ENCODE results near the gene GNA15. TPM values are rescaled to one million over a fixed set of nuclear protein-coding genes. Genes with fewer than 3 reads are reported as not detected.
A peak's percentile ranks its signal among the peaks of the same experiment; 100 is the strongest.

Gene GNA15
- total RNA-seq, 3 donors from 2014 or later = 1.9 to 6.2 (median 4.3) TPM

DNA sequence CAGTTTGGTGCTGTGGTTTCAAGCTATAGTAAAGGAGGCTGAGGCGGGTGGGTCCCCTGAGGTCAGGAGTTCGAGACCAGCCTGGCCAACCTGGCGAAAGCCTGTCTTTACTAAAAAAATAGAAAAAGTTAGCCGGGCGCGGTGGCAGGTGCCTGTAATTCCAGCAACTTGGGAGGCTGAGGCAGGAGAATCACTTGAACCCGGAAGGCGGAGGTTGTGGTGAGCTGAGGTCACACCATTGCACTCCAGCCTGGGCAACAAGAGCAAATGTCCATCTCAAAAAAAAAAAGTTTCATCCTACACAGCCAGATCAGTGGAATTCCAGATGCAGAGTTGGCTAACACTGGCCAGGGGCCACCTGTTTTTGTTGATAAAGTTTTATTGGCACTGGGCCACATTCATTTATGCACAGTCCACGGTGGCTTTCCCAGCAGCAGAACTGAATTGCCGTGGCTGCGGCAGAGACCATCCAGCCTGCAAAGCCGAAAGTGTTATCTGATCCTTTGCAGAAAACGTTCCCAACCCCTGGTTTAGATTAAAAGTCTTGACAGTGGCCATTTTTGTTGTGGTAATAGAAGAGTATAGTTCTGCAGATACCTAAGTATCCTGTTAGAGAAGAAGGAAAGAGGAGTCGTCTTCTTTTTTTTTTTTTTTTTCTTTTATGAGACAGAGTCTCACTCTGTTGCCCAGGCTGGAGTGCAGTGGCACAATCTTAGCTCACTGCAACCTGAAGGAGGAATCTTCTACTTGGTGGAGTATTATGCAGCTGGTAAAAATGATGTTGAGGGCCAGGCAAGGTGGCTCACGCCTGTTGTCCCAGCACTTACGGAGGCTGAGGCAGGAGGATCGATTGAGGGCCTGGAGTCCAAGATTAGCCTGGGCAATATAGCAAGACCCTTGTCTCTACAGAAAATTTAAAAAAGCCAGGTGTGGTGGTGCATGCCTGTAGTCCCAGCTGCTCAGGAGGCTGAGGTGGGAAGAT lies 58.6 kb downstream of the GNA15 start:
- Histone ChIP-seq H3K36me3 (ENCODE audit: low read depth) (no peaks in the 10 kb centered on the region), H3K4me1 (ENCODE audit: low read depth) (peaks cover 9% of the 10 kb centered on the region), H3K9me3 (no peaks in the 10 kb centered on the region), H3K4me3 (no peak overlapping the region)
- DNase-seq (no peak), ATAC-seq (no peak)
- TF ChIP-seq, protein P1, sequence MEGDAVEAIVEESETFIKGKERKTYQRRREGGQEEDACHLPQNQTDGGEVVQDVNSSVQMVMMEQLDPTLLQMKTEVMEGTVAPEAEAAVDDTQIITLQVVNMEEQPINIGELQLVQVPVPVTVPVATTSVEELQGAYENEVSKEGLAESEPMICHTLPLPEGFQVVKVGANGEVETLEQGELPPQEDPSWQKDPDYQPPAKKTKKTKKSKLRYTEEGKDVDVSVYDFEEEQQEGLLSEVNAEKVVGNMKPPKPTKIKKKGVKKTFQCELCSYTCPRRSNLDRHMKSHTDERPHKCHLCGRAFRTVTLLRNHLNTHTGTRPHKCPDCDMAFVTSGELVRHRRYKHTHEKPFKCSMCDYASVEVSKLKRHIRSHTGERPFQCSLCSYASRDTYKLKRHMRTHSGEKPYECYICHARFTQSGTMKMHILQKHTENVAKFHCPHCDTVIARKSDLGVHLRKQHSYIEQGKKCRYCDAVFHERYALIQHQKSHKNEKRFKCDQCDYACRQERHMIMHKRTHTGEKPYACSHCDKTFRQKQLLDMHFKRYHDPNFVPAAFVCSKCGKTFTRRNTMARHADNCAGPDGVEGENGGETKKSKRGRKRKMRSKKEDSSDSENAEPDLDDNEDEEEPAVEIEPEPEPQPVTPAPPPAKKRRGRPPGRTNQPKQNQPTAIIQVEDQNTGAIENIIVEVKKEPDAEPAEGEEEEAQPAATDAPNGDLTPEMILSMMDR (IDR thresholded peaks at IDR 0.05) = no peak
- intact Hi-C loops (cut with DNase I, micrococcal nuclease) = no loop called here

DNA sequence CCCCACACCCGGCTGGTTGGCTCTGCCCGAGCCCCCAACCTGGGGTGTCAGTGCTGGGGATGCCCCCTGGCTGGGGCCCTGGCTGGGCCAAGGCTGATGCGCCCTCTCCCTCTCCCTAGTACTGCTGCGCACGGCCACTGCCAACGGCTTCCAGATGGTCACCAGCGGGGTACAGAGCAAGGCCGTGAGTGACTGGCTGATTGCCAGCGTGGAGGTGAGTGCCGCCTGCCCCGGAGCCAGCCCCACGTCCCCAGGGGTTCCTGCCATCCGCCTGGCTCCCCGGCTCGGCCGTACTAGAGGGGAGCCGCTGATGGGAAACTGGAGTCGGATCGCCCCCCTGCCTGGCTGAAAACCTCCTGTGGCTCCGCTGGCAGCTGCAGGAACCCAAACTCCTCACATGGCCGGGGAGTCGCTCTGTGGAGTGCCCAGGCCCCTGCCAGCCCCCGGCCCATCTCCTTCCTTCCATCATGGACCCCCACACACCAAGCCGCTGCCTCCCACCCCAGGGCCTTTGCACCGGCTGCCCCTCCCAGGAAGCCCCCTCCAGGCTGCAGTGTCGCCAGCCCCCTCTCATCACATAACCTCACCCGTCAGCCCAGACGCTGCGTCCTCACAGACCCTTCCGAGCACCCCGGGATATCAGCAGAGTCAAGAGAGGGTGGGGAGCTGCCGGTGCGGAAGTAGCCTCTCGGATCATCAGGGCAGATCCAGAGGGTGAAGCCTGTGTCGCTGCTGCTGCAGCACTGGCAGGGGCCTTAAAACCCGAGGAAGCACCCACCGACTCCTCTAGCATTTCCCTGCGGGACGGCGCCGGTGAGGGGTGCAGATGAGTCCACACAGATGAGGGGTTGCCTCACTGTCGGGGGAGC lies 60.5 kb downstream of the GNA15 start:
- Histone ChIP-seq H3K36me3 (ENCODE audit: low read depth) (no peaks in the 10 kb centered on the region), H3K4me3 (no peak overlapping the region), H3K4me1 (ENCODE audit: low read depth) (no peaks in the 10 kb centered on the region), H3K9me3 (no peaks in the 10 kb centered on the region)
- TF ChIP-seq, protein P1 (IDR thresholded peaks at IDR 0.05) = no peak
- DNase-seq (no peak), ATAC-seq (no peak)
- intact Hi-C loops (cut with DNase I, micrococcal nuclease) = no loop called here

DNA sequence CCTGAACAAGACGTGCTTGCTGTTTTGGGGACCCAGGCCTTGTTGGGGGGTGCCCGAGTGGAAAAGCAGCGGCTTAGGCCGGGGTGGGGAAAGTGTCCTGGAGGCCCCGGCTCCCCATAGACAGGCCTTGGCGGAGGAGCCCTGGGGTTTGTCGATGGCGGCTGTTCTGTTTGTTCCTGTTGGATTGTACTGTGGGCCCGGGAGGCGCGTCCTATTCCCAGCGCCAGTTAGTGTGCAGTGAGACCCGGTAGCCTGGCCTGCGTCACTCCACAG lies 61.0 kb downstream of the GNA15 start:
- TF ChIP-seq, protein P1 (IDR thresholded peaks at IDR 0.05) = no peak
- no peak for DNase-seq
- no peaks in the 10 kb centered on the region for H3K9me3 ChIP-seq
- intact Hi-C loops (cut with DNase I, micrococcal nuclease) = no loop called here
- H3K4me3 ChIP-seq = no peak overlapping the region
- no peaks in the 10 kb centered on the region for H3K36me3 ChIP-seq (ENCODE audit: low read depth)
- no peak for ATAC-seq
- no peaks in the 10 kb centered on the region for H3K4me1 ChIP-seq (ENCODE audit: low read depth)

DNA sequence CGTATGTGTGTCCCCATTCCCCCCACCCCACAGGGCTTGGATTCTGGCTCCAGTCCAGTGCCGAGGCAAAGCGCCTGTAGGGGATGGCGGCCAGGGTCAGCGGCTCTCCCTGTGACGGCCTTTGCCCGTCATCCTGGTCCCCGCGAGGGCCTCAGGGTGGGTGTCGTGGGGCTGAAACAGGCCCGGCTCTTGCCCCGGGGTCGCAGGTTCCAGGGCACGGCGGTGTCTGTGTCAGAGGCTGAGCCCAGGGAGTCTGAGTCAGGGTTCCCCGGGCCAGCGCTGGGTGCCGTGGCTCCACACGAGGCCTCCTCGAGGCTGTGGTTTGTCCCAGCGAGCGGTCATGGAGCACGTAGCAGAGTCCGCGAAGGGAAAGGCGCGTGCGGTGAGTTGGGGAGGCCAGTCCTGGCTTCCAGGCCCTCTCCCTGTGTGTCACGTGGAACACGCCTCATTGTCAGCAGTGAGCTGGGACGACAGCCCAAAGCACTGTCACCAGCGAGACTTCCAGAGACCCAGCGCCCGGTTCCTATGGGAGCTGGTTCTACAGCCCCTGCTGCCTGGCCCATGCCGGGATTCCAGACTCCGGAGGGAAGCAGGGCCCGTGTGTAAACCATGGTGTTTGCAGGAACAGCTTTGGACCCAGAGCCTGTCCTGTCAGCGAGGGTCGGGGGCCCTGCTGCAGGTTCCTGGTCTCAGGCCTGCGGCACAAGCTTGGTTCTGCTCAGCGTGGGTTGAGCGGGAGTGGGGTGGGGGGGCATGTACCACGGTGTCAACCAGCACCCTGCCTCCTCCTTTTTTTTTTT lies 63.3 kb downstream of the GNA15 start:
- intact Hi-C loops (cut with DNase I, micrococcal nuclease) = no loop called here
- H3K4me1 ChIP-seq (ENCODE audit: low read depth) = no peaks in the 10 kb centered on the region
- no peaks in the 10 kb centered on the region for H3K9me3 ChIP-seq
- ATAC-seq (peak; percentile 5), DNase-seq (no peak)
- no peaks in the 10 kb centered on the region for H3K36me3 ChIP-seq (ENCODE audit: low read depth)
- H3K4me3 ChIP-seq = no peak overlapping the region
- TF ChIP-seq, protein P1 (IDR thresholded peaks at IDR 0.05) = no peak

DNA sequence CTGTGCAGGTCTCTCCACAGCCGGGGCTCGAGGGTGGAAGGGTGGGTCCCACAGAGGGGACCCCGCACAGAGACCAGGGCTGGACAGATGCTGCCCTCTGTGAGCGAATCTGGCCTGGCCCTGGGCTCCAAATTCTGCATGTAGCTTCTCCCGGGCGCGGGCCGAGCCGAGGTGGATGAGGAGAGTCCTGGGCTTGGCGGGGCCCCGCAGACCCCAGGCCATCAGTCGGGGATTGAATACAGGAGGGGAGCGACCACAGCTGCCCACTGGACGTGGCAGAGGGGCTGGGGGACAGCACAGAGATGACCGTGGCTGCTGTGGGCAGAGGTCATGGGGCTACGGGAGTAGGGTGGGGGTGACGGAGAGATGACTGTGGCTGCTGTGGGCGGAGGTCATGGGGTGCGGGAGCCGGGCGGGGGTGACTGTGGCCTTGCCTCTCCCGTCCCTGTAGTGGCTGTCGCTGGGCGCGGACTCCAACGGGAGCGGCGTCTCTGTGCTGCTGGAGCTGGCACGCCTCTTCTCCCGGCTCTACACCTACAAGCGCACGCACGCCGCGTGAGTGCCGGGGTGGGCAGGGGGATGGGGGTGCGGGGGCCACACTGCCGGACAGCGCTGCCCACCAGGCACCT lies 65.4 kb downstream of the GNA15 start:
- intact Hi-C loops (cut with DNase I, micrococcal nuclease) = no loop called here
- no peaks in the 10 kb centered on the region for H3K9me3 ChIP-seq
- DNase-seq (no peak), ATAC-seq (peak; percentile 10)
- H3K4me3 ChIP-seq = no peak overlapping the region
- H3K4me1 ChIP-seq (ENCODE audit: low read depth) = no peaks in the 10 kb centered on the region
- no peaks in the 10 kb centered on the region for H3K36me3 ChIP-seq (ENCODE audit: low read depth)
- TF ChIP-seq, protein P1 (IDR thresholded peaks at IDR 0.05) = no peak
